GM18511 (cell line): ENCODE measurements around the gene C16orf86.

ENCODE experiments used
- ATAC-seq: cut with Tn5 transposase; IDR thresholded peaks from one replicate; pipeline ENCODE4 v1.9.1; 2021; ENCODE audit warnings: mild to moderate bottlenecking, moderate library complexity; ENCODE audit not compliant: unreplicated experiment

Gene C16orf86

DNA sequence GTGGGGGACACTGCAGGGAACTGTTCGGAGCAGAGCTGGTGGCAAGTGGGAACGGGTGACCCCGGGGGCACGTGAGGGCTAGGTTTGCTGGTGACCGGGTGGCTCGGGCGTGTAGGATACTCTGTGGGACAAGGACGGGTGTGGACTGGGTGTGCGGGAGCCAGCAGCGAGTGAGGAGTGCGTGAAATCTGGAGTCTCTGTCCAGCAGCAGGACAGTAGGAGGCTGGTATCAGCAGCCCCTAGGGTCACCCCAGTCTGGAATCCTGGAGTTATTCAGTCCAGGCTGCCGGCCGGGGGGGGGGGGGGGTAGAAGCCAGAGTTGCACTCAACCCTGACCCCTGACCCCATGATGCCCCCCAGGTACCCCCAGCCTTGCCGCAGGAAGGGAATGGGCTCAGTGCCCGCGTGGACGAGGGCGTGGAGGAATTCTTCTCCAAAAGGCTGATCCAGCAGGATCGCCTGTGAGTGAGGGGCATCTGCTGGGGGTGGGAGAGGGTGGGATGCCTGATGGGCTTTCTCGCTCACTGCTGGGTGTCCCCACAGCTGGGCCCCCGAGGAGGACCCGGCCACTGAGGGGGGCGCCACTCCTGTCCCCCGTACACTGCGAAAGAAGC, 12.7 kb upstream of the C16orf86 start:
- ATAC-seq: no peak

DNA sequence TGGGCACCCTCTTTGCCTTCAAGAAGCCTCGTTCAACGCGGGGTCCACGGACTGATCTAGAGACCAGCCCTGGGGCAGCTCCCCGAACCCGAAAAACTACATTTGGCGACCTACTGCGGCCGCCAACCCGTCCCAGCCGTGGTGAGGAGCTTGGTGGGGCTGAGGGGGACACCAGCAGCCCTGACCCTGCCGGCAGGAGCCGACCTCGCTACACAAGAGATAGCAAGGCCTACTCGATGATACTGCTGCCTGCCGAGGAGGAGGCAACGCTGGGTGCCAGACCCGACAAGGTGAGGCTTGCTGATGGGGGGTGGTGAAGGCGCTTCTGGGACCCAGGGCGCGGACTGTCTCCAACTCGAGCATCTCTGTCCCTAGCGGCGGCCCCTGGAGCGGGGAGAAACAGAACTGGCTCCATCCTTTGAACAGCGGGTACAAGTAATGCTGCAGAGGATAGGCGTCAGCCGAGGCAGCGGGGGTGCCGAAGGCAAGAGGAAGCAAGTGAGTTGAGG, 12.2 kb upstream of the C16orf86 start:
- no peak for ATAC-seq

DNA sequence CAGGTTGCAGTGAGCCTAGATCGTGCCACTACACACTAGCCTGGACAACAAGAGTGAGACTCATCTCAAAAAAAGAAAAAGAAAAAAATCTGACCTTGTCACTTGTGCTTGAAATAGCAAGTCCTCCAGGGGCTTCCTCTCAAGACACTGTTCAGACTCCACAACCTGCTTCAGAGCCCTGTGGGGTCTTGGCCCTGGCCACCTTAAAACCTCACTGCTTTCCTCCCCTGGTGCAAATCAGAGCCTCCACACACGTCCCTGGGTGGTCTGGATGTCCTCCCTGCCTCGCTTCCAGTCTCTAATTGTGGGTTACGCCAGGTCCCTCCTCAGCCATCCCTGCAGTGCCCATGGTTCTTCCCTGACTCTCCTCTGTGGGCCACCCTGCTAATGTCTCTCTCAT, 11.3 kb upstream of the C16orf86 start:
- ATAC-seq: no peak

DNA sequence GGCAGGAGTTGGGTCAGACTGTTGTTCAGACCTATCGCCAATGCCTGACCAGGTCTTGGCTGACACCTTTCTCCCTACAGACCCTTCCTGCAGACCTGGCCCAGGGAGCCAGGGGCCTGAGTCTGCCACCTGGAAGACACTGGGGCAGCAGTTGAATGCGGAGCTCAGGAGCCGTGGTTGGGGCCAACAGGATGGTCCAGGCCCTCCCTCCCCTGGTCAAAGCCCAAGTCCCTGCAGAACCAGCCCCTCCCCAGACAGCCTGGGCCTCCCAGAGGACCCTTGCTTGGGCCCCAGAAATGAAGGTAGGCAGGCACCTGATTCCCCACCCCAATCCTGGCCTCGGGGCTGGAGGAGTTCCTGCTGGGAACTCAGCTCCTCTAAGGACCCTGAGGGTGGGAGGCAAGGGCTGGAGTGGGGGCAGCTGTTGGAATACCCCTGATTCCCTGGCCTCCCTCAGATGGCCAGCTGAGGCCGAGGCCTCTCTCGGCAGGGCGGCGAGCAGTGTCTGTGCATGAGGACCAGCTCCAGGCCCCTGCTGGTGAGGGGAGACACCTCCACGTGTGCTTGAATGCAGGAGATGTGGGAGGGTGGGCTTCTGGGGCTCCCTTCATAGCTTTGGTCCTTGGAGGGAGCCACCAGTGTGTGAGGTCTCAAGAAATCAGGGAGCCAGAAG, 10.1 kb upstream of the C16orf86 start:
- ATAC-seq: no peak

DNA sequence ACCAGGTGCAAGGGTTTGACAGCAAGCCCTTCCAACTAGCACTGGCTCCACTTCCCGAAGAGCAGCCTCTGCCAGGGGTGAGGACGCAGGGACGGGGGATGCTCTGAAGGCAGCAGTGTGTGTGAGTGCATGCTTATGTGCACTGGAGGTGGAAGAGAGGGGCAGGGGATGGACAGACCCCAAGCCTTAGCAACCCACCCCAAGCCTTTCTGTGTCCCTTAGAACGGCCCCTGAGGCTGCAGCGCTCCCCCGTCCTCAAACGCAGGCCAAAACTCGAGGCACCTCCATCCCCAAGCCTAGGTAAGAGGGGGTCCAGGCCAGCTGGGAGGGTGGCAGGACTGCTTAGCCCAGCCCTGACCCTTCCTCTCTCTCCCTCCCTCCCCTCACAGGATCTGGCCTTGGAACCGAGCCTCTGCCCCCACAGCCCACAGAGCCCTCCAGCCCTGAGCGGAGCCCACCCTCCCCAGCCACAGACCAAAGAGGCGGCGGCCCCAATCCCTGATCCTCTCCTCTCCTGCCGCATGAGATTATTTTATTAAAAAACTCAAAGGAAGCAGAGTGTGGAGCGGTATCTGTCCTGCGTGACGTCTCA, 9.5 kb upstream of the C16orf86 start:
- ATAC-seq: no peak

DNA sequence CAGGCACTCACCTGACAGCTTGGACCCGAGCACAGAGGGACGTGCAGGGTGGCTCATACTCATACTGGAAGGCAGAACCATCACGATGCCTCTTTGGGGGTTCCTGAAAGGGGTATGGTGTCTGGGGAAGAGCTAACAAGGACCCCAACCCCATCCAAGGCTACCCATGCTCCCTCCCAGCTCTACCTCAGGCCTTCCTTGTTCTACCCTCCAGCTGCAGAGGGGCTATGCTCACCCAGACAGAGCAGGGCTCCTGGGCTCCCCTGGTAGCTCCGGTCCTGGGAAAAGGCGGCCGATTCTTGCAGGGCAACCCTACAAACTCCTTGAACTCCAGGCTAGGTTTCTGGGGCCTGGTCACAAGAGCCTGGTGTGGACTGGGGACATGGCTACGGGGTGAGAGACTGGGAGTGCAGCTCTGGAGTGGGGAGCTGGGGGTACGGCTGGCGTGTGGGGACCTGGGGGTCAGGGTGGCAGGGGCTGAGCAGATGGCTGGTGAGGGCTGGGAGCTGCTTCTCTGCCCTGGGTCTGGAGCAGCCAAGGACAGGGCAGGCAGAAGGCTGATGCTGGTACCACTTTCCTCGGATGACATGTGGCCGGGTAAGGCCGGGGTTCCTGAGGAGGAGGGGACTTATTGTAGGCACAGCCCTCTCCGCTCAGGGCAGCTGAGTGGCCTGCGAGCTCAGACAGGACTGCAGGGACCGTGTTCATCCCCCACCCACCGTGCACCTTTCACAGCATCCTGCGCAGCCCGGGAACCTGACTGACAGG, 8.7 kb upstream of the C16orf86 start:
- ATAC-seq: no peak

DNA sequence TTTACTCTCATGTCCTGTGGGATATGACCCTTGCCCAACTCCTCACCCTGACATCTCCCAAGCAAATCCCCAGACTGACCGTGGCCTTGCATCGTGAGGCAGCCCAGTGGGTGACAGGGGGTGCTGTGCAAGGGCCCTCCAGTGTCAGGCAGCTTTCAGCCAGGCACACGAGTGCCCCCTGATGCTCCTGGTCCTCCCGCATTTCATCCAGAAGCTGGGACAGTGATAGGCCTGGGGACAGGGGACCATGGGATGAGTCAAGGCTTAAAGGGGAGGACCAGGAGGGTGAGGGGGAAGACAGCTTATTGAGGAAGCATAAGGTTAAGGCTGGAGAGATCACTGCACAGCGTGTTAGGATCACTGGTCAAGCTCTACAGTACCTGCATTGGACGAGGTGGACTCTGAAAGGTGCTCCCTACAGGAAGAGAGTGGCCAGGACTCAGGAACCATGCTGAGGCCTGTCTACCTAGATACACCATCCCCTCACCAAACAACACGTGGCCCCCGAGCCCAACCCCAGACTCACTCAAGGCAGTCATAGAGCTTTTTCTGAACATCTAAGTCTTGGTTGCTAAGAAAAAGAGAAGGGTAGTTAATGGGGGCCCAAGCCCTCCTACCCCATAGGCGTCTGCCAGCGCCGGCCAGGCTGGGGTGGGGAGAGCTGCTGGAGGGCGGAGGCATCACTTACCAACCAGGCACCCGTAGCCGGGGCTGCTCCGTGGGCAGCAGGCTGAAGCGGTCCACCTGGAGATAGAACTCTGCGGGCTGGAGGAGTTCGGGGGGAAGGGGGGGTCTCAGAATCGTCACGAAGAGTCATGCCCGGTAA, 7.6 kb upstream of the C16orf86 start:
- ATAC-seq: no peak

DNA sequence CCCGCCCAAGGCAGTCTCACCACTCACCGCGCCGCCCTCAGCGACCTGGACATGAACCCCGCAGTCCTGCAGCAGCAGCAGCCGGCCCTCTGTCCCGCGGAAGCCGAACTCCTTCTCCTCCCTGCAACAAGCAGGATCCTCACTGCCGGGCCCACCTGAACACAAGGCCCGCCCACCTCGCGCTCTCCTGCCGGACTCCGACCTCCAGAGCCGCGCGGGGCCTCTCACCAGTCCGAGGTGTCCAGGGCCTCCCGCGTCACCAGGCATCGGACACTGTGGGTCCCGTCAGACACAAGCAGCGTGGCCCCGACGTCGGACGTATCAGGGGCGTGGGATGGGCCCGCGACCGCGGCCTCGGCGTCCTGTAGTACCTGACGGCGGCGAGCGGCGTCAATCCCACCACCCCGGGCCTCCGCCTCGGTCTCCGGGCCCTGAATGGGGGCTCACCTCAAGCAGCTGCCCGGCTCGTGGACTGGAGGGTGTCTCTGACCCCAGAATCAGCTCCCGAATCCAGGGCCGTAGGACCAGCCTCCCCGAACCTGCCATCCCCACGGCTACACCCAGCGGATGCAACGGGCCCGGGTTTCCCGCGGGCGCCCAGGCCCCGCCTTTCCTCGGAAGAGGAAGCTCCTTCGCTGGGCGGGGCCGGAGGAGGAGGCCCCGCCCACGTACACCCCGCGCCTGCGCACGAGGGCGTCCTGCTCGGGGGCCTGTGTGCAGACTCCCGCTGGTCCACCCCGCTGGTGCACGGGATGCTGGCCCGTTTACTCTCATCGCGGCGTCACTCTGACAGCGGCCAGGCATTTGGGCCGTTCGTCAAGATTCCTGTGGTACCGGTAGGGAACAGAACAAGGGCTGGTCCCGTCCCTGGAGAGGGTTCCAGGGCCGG, 6.7 kb upstream of the C16orf86 start, which contains the start of gene ACD:
ACD (minus strand) TSS at position 586 of the 889 bp plus-strand sequence; CDS start at position 546, 40 bp downstream.
- peak; percentile 64 for ATAC-seq

DNA sequence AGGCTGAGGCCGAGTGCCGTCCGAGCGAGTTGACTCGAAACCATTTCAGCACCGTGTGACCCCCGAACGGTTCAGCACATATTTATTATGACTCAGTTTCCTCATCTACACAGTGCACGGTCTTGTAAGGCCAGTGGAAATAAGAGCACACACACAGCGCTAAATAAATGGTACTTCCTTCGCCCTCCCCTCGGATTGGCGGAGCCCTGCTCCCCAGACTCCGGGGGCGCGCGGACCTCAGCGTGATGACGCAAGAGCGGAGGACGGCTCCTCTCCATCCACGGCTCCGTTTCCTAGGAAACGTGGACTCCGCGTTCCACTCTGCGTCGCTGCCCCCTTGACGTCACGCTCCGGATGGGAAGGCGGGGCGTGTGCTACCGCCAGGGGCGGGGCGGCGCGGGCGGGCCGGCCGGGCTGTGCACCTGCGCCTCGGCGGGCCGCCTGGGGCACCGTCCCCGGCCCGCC, 6.0 kb upstream of the C16orf86 start, which contains the start of gene PARD6A:
PARD6A (plus strand) TSS at position 397 of the 465 bp plus-strand sequence. CDS start 79 bp downstream, outside the sequence.
- ATAC-seq: peak; percentile 88

DNA sequence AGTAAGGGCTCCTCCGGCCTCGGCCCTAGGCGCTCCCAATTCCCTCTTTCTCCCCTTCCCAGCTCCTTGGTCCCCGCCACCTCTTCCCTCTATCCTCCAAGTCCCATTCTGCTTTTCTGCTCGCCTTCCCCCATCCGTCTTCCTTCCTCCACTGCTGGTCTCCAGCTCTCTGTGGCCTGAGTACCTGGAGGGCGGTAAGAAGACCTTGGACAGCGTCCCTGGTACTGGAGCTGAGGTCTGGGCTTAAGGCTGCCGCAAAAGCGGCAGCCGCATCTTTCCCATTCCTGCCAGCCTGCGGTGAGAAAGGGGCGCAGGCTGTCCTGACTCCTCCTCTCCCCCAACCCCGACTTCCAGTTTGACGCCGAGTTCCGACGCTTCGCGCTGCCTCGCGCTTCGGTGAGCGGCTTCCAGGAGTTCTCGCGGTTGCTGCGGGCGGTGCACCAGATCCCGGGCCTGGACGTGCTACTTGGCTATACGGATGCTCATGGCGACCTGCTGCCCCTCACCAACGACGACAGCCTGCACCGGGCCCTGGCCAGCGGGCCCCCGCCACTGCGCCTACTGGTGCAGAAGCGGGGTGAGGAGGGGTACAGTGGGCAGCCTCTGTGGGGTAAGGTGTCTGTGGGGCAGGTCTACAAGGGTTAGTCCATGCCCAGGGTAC, 5.4 kb upstream of the C16orf86 start:
- ATAC-seq: no peak

DNA sequence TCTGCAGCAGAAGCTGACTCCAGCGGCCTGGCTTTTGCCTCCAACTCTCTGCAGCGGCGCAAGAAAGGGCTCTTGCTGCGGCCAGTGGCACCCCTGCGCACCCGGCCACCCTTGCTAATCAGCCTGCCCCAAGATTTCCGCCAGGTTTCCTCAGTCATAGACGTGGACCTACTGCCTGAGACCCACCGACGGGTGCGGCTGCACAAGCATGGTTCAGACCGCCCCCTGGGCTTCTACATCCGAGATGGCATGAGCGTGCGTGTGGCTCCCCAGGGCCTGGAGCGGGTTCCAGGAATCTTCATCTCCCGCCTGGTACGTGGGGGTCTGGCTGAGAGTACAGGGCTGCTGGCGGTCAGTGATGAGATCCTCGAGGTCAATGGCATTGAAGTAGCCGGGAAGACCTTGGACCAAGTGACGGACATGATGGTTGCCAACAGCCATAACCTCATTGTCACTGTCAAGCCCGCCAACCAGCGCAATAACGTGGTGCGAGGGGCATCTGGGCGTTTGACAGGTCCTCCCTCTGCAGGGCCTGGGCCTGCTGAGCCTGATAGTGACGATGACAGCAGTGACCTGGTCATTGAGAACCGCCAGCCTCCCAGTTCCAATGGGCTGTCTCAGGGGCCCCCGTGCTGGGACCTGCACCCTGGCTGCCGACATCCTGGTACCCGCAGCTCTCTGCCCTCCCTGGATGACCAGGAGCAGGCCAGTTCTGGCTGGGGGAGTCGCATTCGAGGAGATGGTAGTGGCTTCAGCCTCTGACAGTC, 4.5 kb upstream of the C16orf86 start:
- no peak for ATAC-seq

DNA sequence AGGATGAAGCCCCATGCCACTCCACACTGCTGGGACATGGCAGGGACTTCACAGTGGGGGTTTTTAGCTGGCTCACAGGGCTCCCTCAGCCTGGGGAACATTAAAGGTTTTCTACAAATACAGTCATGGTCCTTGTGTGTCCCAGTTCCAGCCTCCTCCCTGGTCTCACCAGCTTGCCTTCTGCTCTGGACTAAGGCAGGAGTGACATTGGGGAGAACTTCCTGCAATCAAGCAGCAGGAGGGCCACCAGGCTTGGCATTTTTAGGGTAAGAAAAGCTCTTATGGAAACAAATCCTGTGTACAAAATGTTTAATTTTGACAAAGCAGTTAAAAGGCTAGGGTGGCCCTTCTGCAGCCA, 4.0 kb upstream of the C16orf86 start:
- no peak for ATAC-seq

DNA sequence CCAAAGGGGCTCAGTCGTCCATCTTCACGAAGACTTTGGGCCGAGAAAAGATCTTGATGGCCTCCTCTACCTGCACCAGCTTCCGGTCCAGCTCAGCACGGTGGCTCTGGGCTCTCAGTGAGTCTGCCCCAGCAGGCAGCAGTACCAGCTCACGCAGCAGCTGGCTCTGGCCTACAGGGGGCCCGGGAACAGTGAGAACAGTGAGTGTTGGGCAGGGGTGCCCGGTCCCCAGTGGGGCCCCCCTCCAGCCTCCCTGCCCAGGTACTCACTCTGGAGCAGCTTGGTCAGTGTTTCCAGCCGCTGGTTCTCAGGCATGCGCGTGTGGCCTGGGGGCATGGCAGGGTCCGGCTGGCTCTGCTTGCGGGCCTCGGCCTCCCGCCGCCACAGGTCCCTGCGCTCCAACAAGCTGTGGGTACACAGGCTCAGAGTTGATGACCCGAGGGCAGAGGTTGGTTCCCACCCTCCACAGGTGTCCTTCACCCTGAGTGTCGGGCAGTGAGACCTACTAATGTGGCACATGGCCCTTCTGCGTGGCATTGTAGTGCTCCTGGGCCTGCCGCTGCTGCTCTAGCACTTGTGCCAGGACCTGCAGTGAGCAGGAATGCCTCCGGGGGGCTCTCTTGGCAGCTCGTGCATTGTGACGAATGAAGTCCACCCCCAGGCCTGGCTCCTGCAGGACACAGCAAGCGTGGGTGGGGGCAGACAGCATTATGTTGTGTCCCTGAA, 3.3 kb upstream of the C16orf86 start:
- ATAC-seq: no peak

DNA sequence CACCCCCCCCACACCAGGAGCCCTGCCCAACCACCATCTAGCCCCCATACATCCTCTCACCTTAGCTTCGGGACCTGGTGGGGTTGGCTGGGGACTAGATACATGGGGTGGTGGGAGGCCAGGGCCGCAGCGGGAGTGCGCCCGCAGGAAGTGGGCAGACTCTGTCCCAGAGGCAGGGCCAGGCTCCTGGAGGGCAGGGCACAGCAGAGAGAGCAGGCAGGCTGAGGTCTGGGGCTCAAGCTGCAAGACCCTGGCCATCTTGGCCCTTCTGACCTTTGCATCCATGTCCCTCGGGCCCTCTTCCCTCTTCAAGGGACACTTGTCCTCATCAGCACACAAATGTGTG, 2.8 kb upstream of the C16orf86 start:
- ATAC-seq: no peak

DNA sequence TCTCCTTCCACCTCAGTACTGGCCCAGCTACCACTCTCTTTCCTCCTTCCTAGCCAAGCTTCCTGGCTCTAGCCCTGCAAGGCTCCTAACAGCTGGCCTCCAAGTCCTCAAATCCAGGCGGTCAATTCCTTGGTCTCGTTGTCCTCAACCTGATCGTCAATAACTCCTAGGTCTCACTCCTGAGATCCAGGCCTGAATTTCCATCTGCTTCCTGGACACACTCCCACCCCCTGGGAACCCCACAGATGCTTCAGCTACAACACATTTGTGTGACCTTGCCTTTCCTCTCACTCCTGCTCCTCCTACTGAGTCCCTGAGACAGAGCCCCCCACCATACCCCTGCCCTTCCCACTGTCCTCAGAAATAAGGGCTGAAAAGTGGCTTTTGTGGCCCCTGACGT, 2.4 kb upstream of the C16orf86 start:
- ATAC-seq: no peak

DNA sequence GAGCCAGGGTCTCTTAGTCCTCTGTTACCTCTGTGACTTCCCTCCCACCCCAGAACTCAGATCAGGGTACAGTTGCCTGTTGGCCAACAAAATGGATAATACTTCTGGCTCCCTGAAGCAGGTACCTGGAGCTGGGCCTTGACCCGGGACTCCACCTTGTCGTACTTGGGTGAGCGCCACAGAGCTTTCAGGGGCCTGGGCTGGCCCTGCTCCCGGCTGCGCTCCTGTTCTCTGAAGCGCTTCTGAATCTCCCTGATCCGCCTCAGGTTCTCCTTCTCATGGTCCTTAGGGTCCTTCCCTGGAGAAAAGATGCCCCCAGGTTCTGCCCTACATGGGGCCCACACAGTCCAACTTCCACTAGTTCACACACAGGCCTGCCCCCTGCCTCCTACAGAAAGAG, 1.7 kb upstream of the C16orf86 start:
- no peak for ATAC-seq

DNA sequence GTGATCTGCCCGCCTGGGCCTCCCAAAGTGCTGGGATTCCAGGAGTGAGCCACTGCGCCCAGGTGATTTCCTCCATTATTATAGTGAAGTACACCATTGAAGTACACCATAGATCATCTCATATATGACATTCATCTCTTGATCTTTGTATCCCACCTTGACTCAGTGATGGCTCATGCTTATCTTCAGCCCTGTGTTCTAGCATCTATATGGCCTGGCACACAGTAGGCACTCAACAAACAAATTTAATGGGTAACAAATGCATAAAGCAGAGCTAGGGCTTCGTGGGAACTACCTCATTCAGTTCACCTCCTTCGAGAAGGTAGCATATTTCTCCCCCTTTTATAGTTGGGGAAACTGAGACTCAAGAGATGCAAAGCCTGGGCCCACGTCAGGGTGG, 1.0 kb upstream of the C16orf86 start:
- no peak for ATAC-seq
